Measurements from ENCODE around the gene SPRY1.

Gene SPRY1

GRCh38 chr4:123380728-123381716 is 15.6 kb upstream of the SPRY1 start:
- no peak for DNase-seq (ENCODE audit: low read depth)

- no peak for DNase-seq (ENCODE audit: low read depth)
Observed at GRCh38 chr4:123381996-123382395, 14.6 kb upstream of the SPRY1 start.

GRCh38 chr4:123383566-123383965 is 13.0 kb upstream of the SPRY1 start:
- DNase-seq (ENCODE audit: low read depth) = no peak

GRCh38 chr4:123386609-123387008 is 10.0 kb upstream of the SPRY1 start:
- no peak for DNase-seq (ENCODE audit: low read depth)

- DNase-seq (ENCODE audit: low read depth) = no peak
Observed at GRCh38 chr4:123390846-123391456, 5.6 kb upstream of the SPRY1 start.

GRCh38 chr4:123393721-123394120 is 2.9 kb upstream of the SPRY1 start:
- no peak for DNase-seq (ENCODE audit: low read depth)

- DNase-seq (ENCODE audit: low read depth) = no peak
Observed at GRCh38 chr4:123397144-123398065, 810 bp downstream of the SPRY1 start.

- no peak for DNase-seq (ENCODE audit: low read depth)
Observed at GRCh38 chr4:123398066-123398852, 1.7 kb downstream of the SPRY1 start.

GRCh38 chr4:123398853-123399626 is 2.4 kb downstream of the SPRY1 start:
- DNase-seq (ENCODE audit: low read depth) = no peak

- DNase-seq (ENCODE audit: low read depth) = no peak
Observed at GRCh38 chr4:123399627-123400358, 3.2 kb downstream of the SPRY1 start.

- DNase-seq (ENCODE audit: low read depth) = no peak
Observed at GRCh38 chr4:123401271-123402120, 4.9 kb downstream of the SPRY1 start.

- DNase-seq (ENCODE audit: low read depth) = no peak
Observed at GRCh38 chr4:123402121-123402465, 5.5 kb downstream of the SPRY1 start.

- no peak for DNase-seq (ENCODE audit: low read depth)
Observed at GRCh38 chr4:123403080-123403604, 6.5 kb downstream of the SPRY1 start.

- no peak for DNase-seq (ENCODE audit: low read depth)
Observed at GRCh38 chr4:123404533-123404932, 7.9 kb downstream of the SPRY1 start.

- no peak for DNase-seq (ENCODE audit: low read depth)
Observed at GRCh38 chr4:123405267-123405865, 8.8 kb downstream of the SPRY1 start.

- DNase-seq (ENCODE audit: low read depth) = no peak
Observed at GRCh38 chr4:123406872-123407271, 10.3 kb downstream of the SPRY1 start.

- DNase-seq (ENCODE audit: low read depth) = no peak
Observed at GRCh38 chr4:123408471-123409084, 12.0 kb downstream of the SPRY1 start.

- DNase-seq (ENCODE audit: low read depth) = no peak
Observed at GRCh38 chr4:123409334-123409733, 12.7 kb downstream of the SPRY1 start.
